H1 (cell line): Measurements from ENCODE around the gene HNF4A. TPM values are rescaled to one million over a fixed set of nuclear protein-coding genes. Genes with fewer than 3 reads are reported as not detected.

Experiments
- CTCF ChIA-PET: fragments of 300-600 bp; sonication (Branson Sonifier 250); formaldehyde crosslinking; loops from one replicate; lab custom pipeline; 2021; ENCODE audit not compliant: partially characterized antibody; lab: Charles Lee
- POLR2A ChIA-PET: fragments of 300-600 bp; sonication (Branson Sonifier 250); formaldehyde crosslinking; loops from one replicate; lab custom pipeline; 2021; ENCODE audit warnings: inconsistent platforms; ENCODE audit not compliant: partially characterized antibody; lab: Charles Lee
- DNase-seq, 2 experiments: peaks; one replicate each; pipeline versions ENCODE4 v3.0.0 to v3.0.0-alpha.2; 2010 to 2022; ENCODE audit warnings: low spot score in 2 of 2, low read depth in 1 of 2, mixed read lengths in 1 of 2
- FAIRE-seq: peaks from 2 replicates; lab custom pipeline; 2011; peaks lifted over from hg19 to GRCh38; lab: Jason Lieb, UNC
- H2AFZ ChIP-seq: 2 replicates; pipeline ENCODE4 v1.8.1; 2012; ENCODE audit warnings: low read length, inconsistent platforms
- H2AK5ac ChIP-seq: 2 replicates; pipeline ENCODE4 v1.6.1; 2013; ENCODE audit warnings: low read depth, low read length
- H2BK120ac ChIP-seq: replicated peaks from 2 replicates; pipeline ENCODE3; 2013; ENCODE audit warnings: low read depth, low read length, inconsistent platforms
- H2BK12ac ChIP-seq: 2 replicates; pipeline ENCODE4 v1.6.1; 2013; ENCODE audit warnings: low read depth, low read length
- H2BK15ac ChIP-seq: 2 replicates; pipeline ENCODE4 v1.6.1; 2013; ENCODE audit warnings: low read length
- H2BK20ac ChIP-seq: 2 replicates; pipeline ENCODE4 v1.6.1; 2013; ENCODE audit warnings: low read length
- H2BK5ac ChIP-seq: 2 replicates; pipeline ENCODE4 v1.6.1; 2013; ENCODE audit warnings: low read depth, low read length
- H3K14ac ChIP-seq: 2 replicates; pipeline ENCODE4 v1.6.1; 2013; ENCODE audit warnings: inconsistent platforms; ENCODE audit not compliant: insufficient read length
- H3K18ac ChIP-seq: 2 replicates; pipeline ENCODE4 v1.6.1; 2013; ENCODE audit warnings: low read length; ENCODE audit errors: extremely low read depth
- H3K23ac ChIP-seq: 2 replicates; pipeline ENCODE4 v1.6.1; 2013; ENCODE audit warnings: inconsistent platforms; ENCODE audit not compliant: insufficient read length
- H3K23me2 ChIP-seq: 2 replicates; pipeline ENCODE4 v1.6.1; 2013; ENCODE audit warnings: low read depth, low read length
- H3K27ac ChIP-seq: 2 replicates; pipeline ENCODE4 v1.6.1; 2011; ENCODE audit warnings: low read depth, low read length, inconsistent platforms
- H3K27me3 ChIP-seq, 4 experiments: replicated peaks in 1 of 4; 1 replicate in 1 of 4; 2 replicates in 3 of 4; pipeline versions ENCODE4 v1.6.1 to v1.8.1; 2011 to 2013; ENCODE audit warnings: low read length in 3 of 4, mild to moderate bottlenecking in 3 of 4, inconsistent platforms in 2 of 4, mixed read lengths in 2 of 4, moderate library complexity in 1 of 4; ENCODE audit not compliant: control insufficient read depth in 3 of 4, insufficient read depth in 3 of 4; ENCODE audit errors: extremely low read depth in 1 of 4
- H3K36me3 ChIP-seq, 4 experiments: 2 replicates each; pipeline versions ENCODE4 v1.6.1 to v1.8.1; 2011 to 2013; ENCODE audit warnings: mild to moderate bottlenecking in 4 of 4, low read length in 3 of 4, moderate library complexity in 2 of 4, control low read depth in 1 of 4, inconsistent platforms in 1 of 4; ENCODE audit not compliant: insufficient read depth in 4 of 4, control insufficient read depth in 2 of 4
- H3K4ac ChIP-seq: replicated peaks from 2 replicates; pipeline ENCODE3; 2013; ENCODE audit warnings: low read length, low read depth, mixed read lengths, inconsistent platforms; ENCODE audit not compliant: insufficient read length
- H3K4me1 ChIP-seq, 4 experiments: replicated peaks in 1 of 4; 1 replicate in 1 of 4; 2 replicates in 3 of 4; pipeline versions ENCODE4 v1.6.1 to v1.8.1; 2011 to 2013; ENCODE audit warnings: low read length in 3 of 4, inconsistent platforms in 2 of 4, mixed read lengths in 1 of 4; ENCODE audit not compliant: insufficient read depth in 4 of 4, control insufficient read depth in 3 of 4
- H3K4me2 ChIP-seq, 2 experiments: 2 replicates each; pipeline versions ENCODE4 v1.6.1 to v1.8.1; 2011 to 2013; ENCODE audit warnings: low read depth in 2 of 2, low read length in 2 of 2, control low read depth in 1 of 2, inconsistent platforms in 1 of 2, mild to moderate bottlenecking in 1 of 2; ENCODE audit not compliant: insufficient read depth in 1 of 2
- H3K4me3 ChIP-seq, 4 experiments: fragments of 200-600, 300-600 bp in 1 of 4; sonication (generic), shearing (Covaris generic), sonication (Bioruptor Twin) in 1 of 4; 2 replicates each; pipeline versions ENCODE4 v1.5.1 to v1.8.1; 2011 to 2016; ENCODE audit warnings: low read length in 4 of 4, low read depth in 3 of 4, control low read depth in 2 of 4, inconsistent platforms in 2 of 4, mild to moderate bottlenecking in 2 of 4, mixed read lengths in 1 of 4, moderate library complexity in 1 of 4; ENCODE audit not compliant: insufficient read depth in 2 of 4; ENCODE audit errors: extremely low read depth in 1 of 4
- H3K56ac ChIP-seq: replicated peaks from 2 replicates; pipeline ENCODE3; 2013; ENCODE audit warnings: low read depth, mild to moderate bottlenecking, mixed read lengths, low read length, inconsistent platforms; ENCODE audit not compliant: insufficient read length
- H3K79me1 ChIP-seq: 2 replicates; pipeline ENCODE4 v1.6.1; 2013; ENCODE audit warnings: low read depth, low read length, control low read depth
- H3K79me2 ChIP-seq, 2 experiments: 2 replicates each; pipeline versions ENCODE4 v1.6.1 to v1.8.1; 2012 to 2013; ENCODE audit warnings: low read length in 2 of 2, mild to moderate bottlenecking in 2 of 2, inconsistent platforms in 1 of 2; ENCODE audit not compliant: insufficient read depth in 2 of 2, control insufficient read depth in 1 of 2
- H3K9ac ChIP-seq, 4 experiments: replicated peaks in 1 of 4; 1 replicate in 1 of 4; 2 replicates in 3 of 4; pipeline versions ENCODE4 v1.6.1 to v1.8.1; 2011 to 2013; ENCODE audit warnings: low read depth in 3 of 4, low read length in 3 of 4, control low read depth in 2 of 4, mild to moderate bottlenecking in 2 of 4, moderate library complexity in 2 of 4, inconsistent platforms in 1 of 4; ENCODE audit errors: extremely low read depth in 1 of 4
- H3K9me3 ChIP-seq, 2 experiments: 2 replicates each; pipeline versions ENCODE4 v1.6.1 to v1.8.1; 2012 to 2013; ENCODE audit warnings: mild to moderate bottlenecking in 2 of 2, moderate library complexity in 2 of 2, control low read depth in 1 of 2, inconsistent platforms in 1 of 2, low read depth in 1 of 2, low read length in 1 of 2, mixed read lengths in 1 of 2; ENCODE audit not compliant: insufficient read depth in 2 of 2
- H4K20me1 ChIP-seq, 2 experiments: replicated peaks in 1 of 2; 2 replicates each; pipeline versions ENCODE3 to v1.8.1; 2011 to 2013; ENCODE audit warnings: inconsistent platforms in 2 of 2, low read length in 2 of 2, mild to moderate bottlenecking in 1 of 2; ENCODE audit not compliant: insufficient read depth in 2 of 2, control insufficient read depth in 1 of 2
- H4K5ac ChIP-seq: 2 replicates; pipeline ENCODE4 v1.6.1; 2013; ENCODE audit warnings: low read length, low read depth, mixed read lengths, inconsistent platforms; ENCODE audit not compliant: insufficient read length
- H4K8ac ChIP-seq: 2 replicates; pipeline ENCODE4 v1.8.0; 2013; ENCODE audit warnings: mild to moderate bottlenecking, moderate library complexity, low read length, inconsistent platforms; ENCODE audit not compliant: insufficient read depth; ENCODE audit errors: extremely low read depth
- H4K91ac ChIP-seq: replicated peaks from 2 replicates; pipeline ENCODE3; 2013; ENCODE audit warnings: low read length, mixed read lengths, inconsistent platforms; ENCODE audit not compliant: insufficient read length
- MAFK ChIP-seq: IDR thresholded peaks from 2 replicates; pipeline ENCODE4 v1.6.1; 2012; ENCODE audit warnings: low read depth, mild to moderate bottlenecking, improper control_type of control experiment, low read length
- RAD21 ChIP-seq, 2 experiments: IDR thresholded peaks in 1 of 2; conservative IDR thresholded peaks in 1 of 2; 2 replicates each; pipeline ENCODE4 v1.6.1; 2011; ENCODE audit warnings: low read depth in 2 of 2, low read length in 2 of 2, improper control_type of control experiment in 1 of 2, inconsistent platforms in 1 of 2, mild to moderate bottlenecking in 1 of 2, moderate library complexity in 1 of 2
- SUZ12 ChIP-seq: fragments of 200-600 bp; sonication (generic); IDR thresholded peaks from 2 replicates; pipeline ENCODE4 v1.6.1; 2012; ENCODE audit warnings: mild to moderate bottlenecking, inconsistent platforms, low read length, moderate library complexity, mixed read lengths
- WGBS, 2 experiments: shearing (Covaris generic) in 1 of 2; methylation state at CpG; one replicate each; pipeline versions ENCODE4 v1.1.6 to v1.1.7; 2013 to 2015; ENCODE audit warnings: low lambda C conversion rate in 2 of 2, mixed read lengths in 2 of 2, inconsistent platforms in 1 of 2, low coverage in 1 of 2, missing lambda C conversion rate in 1 of 2; ENCODE audit not compliant: insufficient replicate concordance in 2 of 2, insufficient coverage in 1 of 2, insufficient read length in 1 of 2; ENCODE audit errors: extremely low coverage in 1 of 2, missing lambda C conversion rate in 1 of 2; 5-methylcytosine and 5-hydroxymethylcytosine counted together
- polyA plus RNA-seq, 7 experiments: library from polyadenylated mRNA; depleted of rRNA in 3 of 7; stranded (reverse) in 5 of 7; unstranded in 2 of 7; fragments of >200 nt in 5 of 7; fragments of 200-250 nt in 2 of 7; gene quantifications; 1 replicate in 5 of 7; 2 replicates in 1 of 7; 4 replicates in 1 of 7; pipeline versions ENCODE4 v1.2.1 to v1.2.3, GENCODE V29; 2011 to 2013; ENCODE audit warnings: missing spikeins in 2 of 7, mixed read lengths in 2 of 7
- total RNA-seq: library from RNA; stranded (reverse); fragmentation: NEBNext Ultra II Directional; extraction: Animal tissue kit (Norgen Biotek cat#: 25700); gene quantifications from 2 replicates; pipeline ENCODE4 v1.2.1, GENCODE V29; 2021
- TF ChIP-seq, protein P1 (sequence below): IDR thresholded peaks from 2 replicates; pipeline ENCODE4 v1.6.1; 2012; ENCODE audit warnings: inconsistent platforms
- TF ChIP-seq, protein P2 (sequence below): IDR thresholded peaks from 2 replicates; pipeline ENCODE4 v1.6.1; 2011; ENCODE audit warnings: low read depth, mild to moderate bottlenecking, low read length; ENCODE audit not compliant: insufficient read depth

The HNF4A gene
- total and polyA plus RNA-seq, 2 of the 8 experiments (the other 6 are each of a cell fraction or from before 2014, with no cell fraction given) = 0.03 TPM; not detected in 1

DNA sequence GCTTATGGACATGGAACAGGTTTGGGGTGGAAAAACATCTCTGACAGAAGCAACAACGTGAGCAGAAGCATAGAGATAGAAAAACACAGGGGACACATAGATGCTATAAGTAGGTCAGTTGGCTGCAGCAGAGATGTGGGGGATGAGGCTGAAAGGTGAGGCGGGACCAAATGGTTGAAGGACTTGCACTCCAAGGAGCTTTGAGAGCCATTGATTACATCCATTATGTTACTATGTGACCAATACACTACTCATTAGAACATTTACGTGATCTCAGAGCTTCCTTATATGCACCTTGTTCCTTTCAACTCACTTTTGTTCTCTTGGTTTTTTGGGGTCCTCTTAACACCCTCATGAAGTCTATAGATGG lies 72.3 kb downstream of the HNF4A start:
- H3K79me2 ChIP-seq = no peaks in the 10 kb centered on the region
- no peak overlapping the region for H4K91ac ChIP-seq
- no peak overlapping the region for H3K4ac ChIP-seq
- no peak overlapping the region for H4K8ac ChIP-seq
- 0 out of 7 replicates have a peak, but pooled peaks cover 0 to 2% (median 0%) of the 10 kb centered on the region in 4 experiments for H3K4me1 ChIP-seq
- H3K9ac ChIP-seq = no peak overlapping the region
- H3K4me2 ChIP-seq = no peak overlapping the region
- DNase-seq (no peak), FAIRE-seq (no peak)
- H4K5ac ChIP-seq = no peak overlapping the region
- H2BK12ac ChIP-seq = no peak overlapping the region
- no peaks in the 10 kb centered on the region for H3K23me2 ChIP-seq
- POLR2A ChIA-PET = no interaction called here
- H3K23ac ChIP-seq = no peak overlapping the region
- no peak overlapping the region for H3K4me3 ChIP-seq
- H2BK20ac ChIP-seq = no peak overlapping the region
- no peak overlapping the region for H2AFZ ChIP-seq
- H2BK5ac ChIP-seq = no peak overlapping the region
- CTCF ChIA-PET = interaction anchor here (1.5 to 1.8 kb wide), 3 partner anchors 9 to 189 kb away, joined by 3 to 4 read pairs (median 4); no protein-coding TSS in a partner anchor
- no peaks in the 10 kb centered on the region for H3K9me3 ChIP-seq
- H2BK120ac ChIP-seq = no peak overlapping the region
- H3K27ac ChIP-seq = no peak overlapping the region
- H2BK15ac ChIP-seq = no peak overlapping the region
- no peaks in the 10 kb centered on the region for H4K20me1 ChIP-seq
- H3K56ac ChIP-seq = no peak overlapping the region
- H2AK5ac ChIP-seq = no peak overlapping the region
- 82% methylated on average over 3 of the region's 3 CpGs; no CpG with 5 or more reads in 1 of the 2 experiments for WGBS, 2 experiments
- H3K36me3 ChIP-seq = no peaks in the 10 kb centered on the region
- no peak overlapping the region for H3K14ac ChIP-seq
- 0 out of 7 replicates have a peak, but pooled peaks cover 0 to 4% (median 0%) of the 10 kb centered on the region in 4 experiments for H3K27me3 ChIP-seq
- no peak overlapping the region for H3K18ac ChIP-seq
- no peaks in the 10 kb centered on the region for H3K79me1 ChIP-seq
- TF ChIP-seq RAD21 (IDR thresholded peaks at IDR 0.05 in 1 of 2, conservative IDR thresholded peaks at IDR 0.05 in 1 of 2; ENCODE audit: low read depth in 2 of 2, low read length in 2 of 2) = no peak
- TF ChIP-seq MAFK = no peak
- TF ChIP-seq, protein P1, sequence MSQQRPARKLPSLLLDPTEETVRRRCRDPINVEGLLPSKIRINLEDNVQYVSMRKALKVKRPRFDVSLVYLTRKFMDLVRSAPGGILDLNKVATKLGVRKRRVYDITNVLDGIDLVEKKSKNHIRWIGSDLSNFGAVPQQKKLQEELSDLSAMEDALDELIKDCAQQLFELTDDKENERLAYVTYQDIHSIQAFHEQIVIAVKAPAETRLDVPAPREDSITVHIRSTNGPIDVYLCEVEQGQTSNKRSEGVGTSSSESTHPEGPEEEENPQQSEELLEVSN = no peak
- TF ChIP-seq, protein P2, sequence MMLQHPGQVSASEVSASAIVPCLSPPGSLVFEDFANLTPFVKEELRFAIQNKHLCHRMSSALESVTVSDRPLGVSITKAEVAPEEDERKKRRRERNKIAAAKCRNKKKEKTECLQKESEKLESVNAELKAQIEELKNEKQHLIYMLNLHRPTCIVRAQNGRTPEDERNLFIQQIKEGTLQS = no peak
- TF ChIP-seq SUZ12 = no peak
